Activated CD8-positive, alpha-beta memory T cell treated with anti-CD3 and anti-CD28 coated beads for 24 hours (primary cell): ENCODE data around the gene LGALS9C.
"Not testable (repeated sequence)": the region's sequence is repeated elsewhere in the genome, so short reads cannot be mapped to it uniquely, and the experiment has no call there.

ENCODE experiments used
- DNase-seq: peaks from one replicate; pipeline ENCODE4 v3.0.0-alpha.2; 2020

The LGALS9C gene

GRCh38 chr17:18478977-18479595, 2.5 kb downstream of the LGALS9C start:
- DNase-seq = not testable (repeated sequence)

- not testable (repeated sequence) for DNase-seq
These were observed 5.2 kb downstream of the LGALS9C start for GRCh38 chr17:18481775-18482174.

- not testable (repeated sequence) for DNase-seq
These were observed 9.4 kb downstream of the LGALS9C start for GRCh38 chr17:18485936-18486464.

- DNase-seq = not testable (repeated sequence)
These were observed 11.0 kb downstream of the LGALS9C start for GRCh38 chr17:18487633-18488032.

GRCh38 chr17:18488622-18489021, 12.0 kb downstream of the LGALS9C start:
- DNase-seq = not testable (repeated sequence)

- not testable (repeated sequence) for DNase-seq
These were observed 13.4 kb downstream of the LGALS9C start for GRCh38 chr17:18490016-18490415.

GRCh38 chr17:18492712-18493480, 16.3 kb downstream of the LGALS9C start:
- DNase-seq = not testable (repeated sequence)

GRCh38 chr17:18494250-18494768, 17.7 kb downstream of the LGALS9C start:
- not testable (repeated sequence) for DNase-seq

GRCh38 chr17:18497044-18497443, 20.5 kb downstream of the LGALS9C start:
- not testable (repeated sequence) for DNase-seq

- DNase-seq = not testable (repeated sequence)
These were observed 22.5 kb downstream of the LGALS9C start for GRCh38 chr17:18499100-18499499.

- DNase-seq = not testable (repeated sequence)
These were observed 23.2 kb downstream of the LGALS9C start for GRCh38 chr17:18499756-18500155.

- DNase-seq = not testable (repeated sequence)
These were observed 23.7 kb downstream of the LGALS9C start for GRCh38 chr17:18500281-18500680.

- not testable (repeated sequence) for DNase-seq
These were observed 24.2 kb downstream of the LGALS9C start for GRCh38 chr17:18500816-18501215.

GRCh38 chr17:18503221-18503620, 26.6 kb downstream of the LGALS9C start:
- not testable (repeated sequence) for DNase-seq

GRCh38 chr17:18507729-18508128, 31.1 kb downstream of the LGALS9C start:
- DNase-seq = not testable (repeated sequence)

GRCh38 chr17:18508667-18509066, 32.1 kb downstream of the LGALS9C start:
- not testable (repeated sequence) for DNase-seq

GRCh38 chr17:18521100-18521499, 44.5 kb downstream of the LGALS9C start:
- DNase-seq = not testable (repeated sequence)

- DNase-seq = not testable (repeated sequence)
These were observed 48.4 kb downstream of the LGALS9C start for GRCh38 chr17:18525015-18525414.

GRCh38 chr17:18526168-18526800, 49.7 kb downstream of the LGALS9C start:
- not testable (repeated sequence) for DNase-seq

- DNase-seq = not testable (repeated sequence)
These were observed 50.8 kb downstream of the LGALS9C start for GRCh38 chr17:18527354-18527753.

GRCh38 chr17:18528435-18528834, 51.8 kb downstream of the LGALS9C start:
- not testable (repeated sequence) for DNase-seq

GRCh38 chr17:18528899-18529500, 52.4 kb downstream of the LGALS9C start:
- not testable (repeated sequence) for DNase-seq

GRCh38 chr17:18530405-18530804, 53.8 kb downstream of the LGALS9C start:
- DNase-seq = not testable (repeated sequence)
